ENCODE results near the gene SMG7.

The SMG7 gene

GRCh38 chr1:183596500-183596899 is 124.2 kb downstream of the SMG7 start:
- DNase-seq = no peak

- DNase-seq = no peak
Measured at GRCh38 chr1:183597656-183598347, 125.5 kb downstream of the SMG7 start.

- DNase-seq = no peak
Measured at GRCh38 chr1:183598386-183598785, 126.1 kb downstream of the SMG7 start.

GRCh38 chr1:183600136-183600535 is 127.8 kb downstream of the SMG7 start:
- DNase-seq = no peak

- DNase-seq = no peak
Measured at GRCh38 chr1:183600634-183601033, 128.3 kb downstream of the SMG7 start.

- DNase-seq = no peak
Measured at GRCh38 chr1:183602510-183602909, 130.2 kb downstream of the SMG7 start.

Measured in NCI-H774 (cell line).